GM12891 (cell line): ENCODE data around the gene SETD9.

ENCODE experiments used
- POLR2A ChIP-seq: IDR thresholded peaks from 2 replicates; pipeline ENCODE4 v1.6.1; 2011; ENCODE audit warnings: low read depth, low read length, control low read depth
- POLR2AphosphoS5 ChIP-seq: IDR thresholded peaks from 2 replicates; pipeline ENCODE4 v1.6.1; 2011; ENCODE audit warnings: low read depth, low read length, control low read depth
- SPI1 ChIP-seq: IDR thresholded peaks from 2 replicates; pipeline ENCODE4 v1.6.1; 2011; ENCODE audit warnings: low read depth, low read length, control low read depth

- TF ChIP-seq POLR2A (no peak), POLR2AphosphoS5 (no peak), SPI1 (no peak)
Observed at GRCh38 chr5:56950626-56951125, 41.3 kb downstream of the SETD9 start.
